ENCODE data around the gene BTBD17.

BTBD17 gene

GRCh38 chr17:74389937-74390679, 28.4 kb upstream of the BTBD17 start:
- intact Hi-C loops (cut with DNase I), result no loop called here
- DNase-seq, result no peak

GRCh38 chr17:74389084-74389753, 27.6 kb upstream of the BTBD17 start:
- no peak for DNase-seq
- intact Hi-C loops (cut with DNase I), result no loop called here

- intact Hi-C loops (cut with DNase I), result no loop called here
- DNase-seq, result no peak
These were observed 25.9 kb upstream of the BTBD17 start for GRCh38 chr17:74387365-74388218.

- intact Hi-C loops (cut with DNase I), result no loop called here
- peak in 11 of 42 donors; percentile 13 to 56 (median 33) for DNase-seq
These were observed 24.7 kb upstream of the BTBD17 start for GRCh38 chr17:74386386-74386785.

GRCh38 chr17:74385201-74385600, 23.5 kb upstream of the BTBD17 start:
- intact Hi-C loops (cut with DNase I), result no loop called here
- DNase-seq, result no peak

GRCh38 chr17:74383141-74383540, 21.5 kb upstream of the BTBD17 start:
- intact Hi-C loops (cut with DNase I), result no loop called here
- no peak for DNase-seq

GRCh38 chr17:74380959-74381808, 19.5 kb upstream of the BTBD17 start:
- intact Hi-C loops (cut with DNase I), result no loop called here
- DNase-seq, result no peak

- intact Hi-C loops (cut with DNase I), result no loop called here
- no peak for DNase-seq
These were observed 18.7 kb upstream of the BTBD17 start for GRCh38 chr17:74380086-74380958.

- intact Hi-C loops (cut with DNase I), result loop anchor here (2.0 kb wide), 1 partner anchor 77 kb away; no protein-coding TSS in a partner anchor
- DNase-seq, result peak; percentile 72 to 97 (median 92)
These were observed 17.9 kb upstream of the BTBD17 start for GRCh38 chr17:74379495-74380085.

- intact Hi-C loops (cut with DNase I), result no loop called here
- DNase-seq, result peak in 5 of 42 donors; percentile 36 to 58 (median 45)
These were observed 13.2 kb upstream of the BTBD17 start for GRCh38 chr17:74374858-74375257.

GRCh38 chr17:74373838-74374606, 12.4 kb upstream of the BTBD17 start:
- intact Hi-C loops (cut with DNase I), result no loop called here
- peak; percentile 38 to 93 (median 82) for DNase-seq

GRCh38 chr17:74372426-74372825, 10.8 kb upstream of the BTBD17 start:
- intact Hi-C loops (cut with DNase I), result no loop called here
- no peak for DNase-seq

- intact Hi-C loops (cut with DNase I), result no loop called here
- no peak for DNase-seq
These were observed 10.0 kb upstream of the BTBD17 start for GRCh38 chr17:74371653-74372147.

- intact Hi-C loops (cut with DNase I), result no loop called here
- no peak for DNase-seq
These were observed 8.2 kb upstream of the BTBD17 start for GRCh38 chr17:74369665-74370490.

- peak in 18 of 42 donors; percentile 19 to 57 (median 42) for DNase-seq
- intact Hi-C loops (cut with DNase I), result no loop called here
These were observed 7.6 kb upstream of the BTBD17 start for GRCh38 chr17:74369221-74369620.
